Body of pancreas (tissue), 4 donors: ENCODE results near the gene SLC45A2. TPM values are rescaled to one million over a fixed set of nuclear protein-coding genes. Genes with fewer than 3 reads are reported as not detected.

Experiments
- ATAC-seq: fragments of 150-250 bp; one replicate; pipeline ENCODE4 v1.9.1; 2016
- DNase-seq, 4 donors: peaks; one replicate each; pipeline ENCODE4 v3.0.0-alpha.2; 2019
- H3K27ac ChIP-seq, 4 donors: fragments of 200-600 bp; sonication (generic); 1 replicate in 3 of 4; 2 replicates in 1 of 4; pipeline versions ENCODE4 v1.5.1 to v1.6.1; 2016 to 2019; ENCODE audit warnings: mild to moderate bottlenecking in 1 of 4, mixed read lengths in 1 of 4, moderate library complexity in 1 of 4
- H3K27me3 ChIP-seq, 2 donors: fragments of 200-600 bp; sonication (generic); one replicate each; pipeline ENCODE4 v1.6.0; 2016; ENCODE audit warnings: mild to moderate bottlenecking in 1 of 2
- H3K36me3 ChIP-seq, 2 donors: fragments of 200-600 bp; sonication (generic); replicated peaks in 1 of 2; 2 replicates each; pipeline ENCODE4 v1.5.1; 2016; ENCODE audit warnings: low read depth in 2 of 2; ENCODE audit not compliant: insufficient read depth in 1 of 2
- H3K4me1 ChIP-seq: fragments of 200-600 bp; sonication (generic); one replicate; pipeline ENCODE4 v1.6.0; 2016
- H3K4me3 ChIP-seq, 2 donors: fragments of 200-600 bp; sonication (generic); 1 replicate in 1 of 2; 2 replicates in 1 of 2; pipeline ENCODE4 v1.5.1; 2016 to 2019
- H3K9me3 ChIP-seq, 3 donors: fragments of 200-600 bp; sonication (generic); 1 replicate in 2 of 3; 2 replicates in 1 of 3; pipeline ENCODE4 v1.5.1; 2016
- CTCF ChIP-seq, 7 experiments: fragments of 450-650 bp in 4 of 7; fragments of 200-600 bp in 3 of 7; sonication (generic) in 3 of 7; IDR thresholded peaks; one replicate each; pipeline ENCODE4 v1.5.1; 2016 to 2019; ENCODE audit warnings: antibody characterized with exemption in 7 of 7
- POLR2A ChIP-seq, 3 donors: fragments of 450-650 bp; IDR thresholded peaks; one replicate each; pipeline ENCODE4 v1.6.1; 2016; ENCODE audit warnings: antibody characterized with exemption in 3 of 3, mild to moderate bottlenecking in 2 of 3
- WGBS, 2 donors: methylation state at CpG; one replicate each; pipeline ENCODE4 v1.1.5; 2017; 5-methylcytosine and 5-hydroxymethylcytosine counted together
- intact Hi-C: fragments of 100-400 bp; cut with DNase I; formaldehyde crosslinking; loops from one replicate; pipeline ENCODE4 v1.15.1; 2023
- total RNA-seq, 2 donors: library from RNA; depleted of rRNA; stranded (reverse); fragments of >200 nt; gene quantifications; one replicate each; pipeline ENCODE4 v1.1.0, GENCODE V29; 2016

SLC45A2 gene
- total RNA-seq, 2 donors from 2014 or later = not detected

- peak; percentile 30 for ATAC-seq
- intact Hi-C loops = no loop called here
- TF ChIP-seq CTCF (IDR thresholded peaks at IDR 0.05) (no peak), POLR2A (IDR thresholded peaks at IDR 0.05) (no peak)
- Histone ChIP-seq H3K27ac (no peak within 1 kb of the TSS), H3K4me3 (no peak within 1 kb of the TSS), H3K36me3 (no peaks in the 10 kb centered on the region), H3K9me3 (no peaks in the 10 kb centered on the region), H3K4me1 (peaks cover 22% of the 10 kb centered on the region), H3K27me3 (peaks cover 0 to 11% of the 10 kb centered on the region in 2 donors)
- 4 to 9% methylated on average over 29 to 44 of the region's 45 CpGs for WGBS, 2 donors
- peak in 1 of 4 donors; percentile 10 for DNase-seq
These were observed 48.0 kb downstream of the SLC45A2 start, which contains the start of gene RXFP3 for GRCh38 chr5:33936381-33937016. RXFP3 (plus strand) TSS chr5:33936386; CDS start chr5:33936741, 355 bp downstream.

- TF ChIP-seq POLR2A (IDR thresholded peaks at IDR 0.05) (no peak), CTCF (IDR thresholded peaks at IDR 0.05) (peak in 6 of 7 experiments; percentile 18 to 50 (median 38))
- Histone ChIP-seq H3K36me3 (no peaks in the 10 kb centered on the region), H3K27me3 (peaks cover 0 to 11% of the 10 kb centered on the region in 2 donors), H3K4me3 (no peak overlapping the region), H3K27ac (no peak overlapping the region), H3K4me1 (peaks cover 22% of the 10 kb centered on the region), H3K9me3 (no peaks in the 10 kb centered on the region)
- intact Hi-C loops = no loop called here
- DNase-seq (peak; percentile 52 to 74 (median 60)), ATAC-seq (peak; percentile 85)
- WGBS, 2 donors = 1% methylated on average over 20 to 30 of the region's 30 CpGs
These were observed 48.5 kb downstream of the SLC45A2 start for GRCh38 chr5:33936004-33936380.

DNA sequence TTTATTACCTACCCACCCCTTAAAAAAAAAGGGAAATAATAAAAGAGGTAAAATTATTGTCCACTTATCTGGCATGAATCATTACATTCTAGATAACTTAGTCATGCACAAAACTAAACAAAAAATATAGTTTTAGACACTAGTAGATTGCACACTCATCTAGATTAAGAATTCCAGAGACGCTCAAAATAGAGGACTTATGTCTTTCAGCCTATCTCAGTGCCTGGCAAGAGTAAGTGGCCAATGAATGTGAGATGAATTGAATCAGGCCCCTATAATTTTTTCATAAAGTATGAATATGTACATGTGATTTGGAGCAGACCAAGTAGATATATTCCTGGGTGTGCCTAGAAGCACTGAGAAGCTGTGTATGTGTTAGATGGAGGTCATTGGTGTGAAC lies 50.3 kb downstream of the SLC45A2 start:
- Histone ChIP-seq H3K4me3 (no peak overlapping the region), H3K27me3 (peaks cover 0 to 11% of the 10 kb centered on the region in 2 donors), H3K9me3 (no peaks in the 10 kb centered on the region), H3K36me3 (no peaks in the 10 kb centered on the region), H3K4me1 (peaks cover 22% of the 10 kb centered on the region), H3K27ac (no peak overlapping the region)
- DNase-seq (no peak), ATAC-seq (no peak)
- no peak for TF ChIP-seq POLR2A (IDR thresholded peaks at IDR 0.05)
- no peak for TF ChIP-seq CTCF (IDR thresholded peaks at IDR 0.05)
- intact Hi-C loops = no loop called here
- WGBS, 2 donors = 55 to 79% methylated on average over 1 of the region's 1 CpG

DNA sequence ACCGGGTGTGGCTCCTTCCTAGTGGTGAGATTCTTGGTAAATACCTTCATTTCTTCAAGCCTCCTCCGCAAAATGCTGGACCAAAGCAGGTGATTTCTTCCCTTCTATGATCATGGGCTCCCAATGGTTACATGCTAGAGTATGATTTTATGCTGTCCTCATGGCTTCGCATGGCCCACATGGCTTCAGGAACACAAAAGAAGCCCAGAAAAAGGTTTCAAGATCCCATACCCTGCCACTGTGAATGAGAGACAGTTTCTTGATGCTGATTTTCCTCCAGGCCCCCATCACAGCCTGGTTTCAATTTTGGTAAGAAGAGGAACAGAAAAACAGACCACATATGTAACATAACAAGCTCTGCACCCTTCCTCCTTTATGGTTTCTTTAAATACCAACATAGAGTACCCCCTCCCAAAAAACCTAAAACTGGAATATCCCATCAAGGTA lies 50.7 kb downstream of the SLC45A2 start:
- 46 to 57% methylated on average over 3 of the region's 3 CpGs for WGBS, 2 donors
- Histone ChIP-seq H3K9me3 (no peaks in the 10 kb centered on the region), H3K36me3 (no peaks in the 10 kb centered on the region), H3K4me3 (no peak overlapping the region), H3K27ac (no peak overlapping the region), H3K27me3 (peaks cover 0 to 11% of the 10 kb centered on the region in 2 donors), H3K4me1 (peaks cover 22% of the 10 kb centered on the region)
- TF ChIP-seq POLR2A (IDR thresholded peaks at IDR 0.05) = no peak
- no peak for TF ChIP-seq CTCF (IDR thresholded peaks at IDR 0.05)
- DNase-seq (no peak), ATAC-seq (no peak)
- intact Hi-C loops = loop anchor here (2.0 kb wide), 1 partner anchor 501 kb away; no protein-coding TSS in a partner anchor

GRCh38 chr5:33931136-33931535 lies 53.4 kb downstream of the SLC45A2 start:
- H3K4me1 ChIP-seq = peaks cover 6% of the 10 kb centered on the region
- no peaks in the 10 kb centered on the region for H3K36me3 ChIP-seq
- no peak overlapping the region for H3K4me3 ChIP-seq
- no peaks in the 10 kb centered on the region for H3K27me3 ChIP-seq
- no peaks in the 10 kb centered on the region for H3K9me3 ChIP-seq
- 57 to 72% methylated on average over 5 of the region's 5 CpGs for WGBS, 2 donors
- no peak for DNase-seq
- intact Hi-C loops = no loop called here
- no peak for ATAC-seq
- no peak for TF ChIP-seq CTCF (IDR thresholded peaks at IDR 0.05)
- TF ChIP-seq POLR2A (IDR thresholded peaks at IDR 0.05) = no peak
- no peak overlapping the region for H3K27ac ChIP-seq
